ENCODE data around the gene EXOC6B.
A peak's percentile ranks its signal among the peaks of the same experiment; 100 is the strongest.

The EXOC6B gene

GRCh38 chr2:72793798-72794440 is 31.9 kb downstream of the EXOC6B start:
- DNase-seq (ENCODE audit: low read depth, low spot score): no peak

GRCh38 chr2:72789241-72789640 is 36.6 kb downstream of the EXOC6B start:
- DNase-seq (ENCODE audit: low read depth, low spot score): no peak

GRCh38 chr2:72788756-72789155 is 37.1 kb downstream of the EXOC6B start:
- no peak for DNase-seq (ENCODE audit: low read depth, low spot score)

GRCh38 chr2:72785517-72785916 is 40.3 kb downstream of the EXOC6B start:
- no peak for DNase-seq (ENCODE audit: low read depth, low spot score)

GRCh38 chr2:72782520-72782919 is 43.3 kb downstream of the EXOC6B start:
- DNase-seq (ENCODE audit: low read depth, low spot score): no peak

GRCh38 chr2:72781480-72781879 is 44.4 kb downstream of the EXOC6B start:
- no peak for DNase-seq (ENCODE audit: low read depth, low spot score)

GRCh38 chr2:72780477-72780876 is 45.4 kb downstream of the EXOC6B start:
- no peak for DNase-seq (ENCODE audit: low read depth, low spot score)

GRCh38 chr2:72779495-72779894 is 46.3 kb downstream of the EXOC6B start:
- DNase-seq (ENCODE audit: low read depth, low spot score): no peak

GRCh38 chr2:72778410-72778809 is 47.4 kb downstream of the EXOC6B start:
- DNase-seq (ENCODE audit: low read depth, low spot score): no peak

- peak; percentile 57 for DNase-seq (ENCODE audit: low read depth, low spot score)
Measured at GRCh38 chr2:72770879-72771461, 54.9 kb downstream of the EXOC6B start.

- DNase-seq (ENCODE audit: low read depth, low spot score): no peak
Measured at GRCh38 chr2:72765997-72766609, 59.7 kb downstream of the EXOC6B start.

- no peak for DNase-seq (ENCODE audit: low read depth, low spot score)
Measured at GRCh38 chr2:72762276-72762675, 63.6 kb downstream of the EXOC6B start.

GRCh38 chr2:72759755-72760154 is 66.1 kb downstream of the EXOC6B start:
- no peak for DNase-seq (ENCODE audit: low read depth, low spot score)

- no peak for DNase-seq (ENCODE audit: low read depth, low spot score)
Measured at GRCh38 chr2:72757177-72757775, 68.6 kb downstream of the EXOC6B start.

GRCh38 chr2:72755647-72756423 is 70.0 kb downstream of the EXOC6B start:
- DNase-seq (ENCODE audit: low read depth, low spot score): no peak

- DNase-seq (ENCODE audit: low read depth, low spot score): no peak
Measured at GRCh38 chr2:72754628-72755320, 71.1 kb downstream of the EXOC6B start.

GRCh38 chr2:72750977-72751639 is 74.7 kb downstream of the EXOC6B start:
- no peak for DNase-seq (ENCODE audit: low read depth, low spot score)

- DNase-seq (ENCODE audit: low read depth, low spot score): no peak
Measured at GRCh38 chr2:72750466-72750865, 75.4 kb downstream of the EXOC6B start.

- DNase-seq (ENCODE audit: low read depth, low spot score): no peak
Measured at GRCh38 chr2:72747344-72747743, 78.5 kb downstream of the EXOC6B start.

- peak; percentile 41 for DNase-seq (ENCODE audit: low read depth, low spot score)
Measured at GRCh38 chr2:72745679-72746368, 80.0 kb downstream of the EXOC6B start.
